ENCODE measurements around the gene LUM. TPM values are rescaled to one million over a fixed set of nuclear protein-coding genes. Genes with fewer than 3 reads are reported as not detected.

LUM gene
- total RNA-seq, 2 donors from 2014 or later = 35.9 to 93.7 TPM

GRCh38 chr12:91077228-91077954 is 33.9 kb downstream of the LUM start:
- no peaks in the 10 kb centered on the region for H3K27me3 ChIP-seq
- intact Hi-C loops (cut with DNase I) = no loop called here
- no peak for DNase-seq
- H3K9me3 ChIP-seq = no peaks in the 10 kb centered on the region
- no peak overlapping the region for H3K27ac ChIP-seq
- H3K4me1 ChIP-seq = peaks cover 9% of the 10 kb centered on the region
- H3K36me3 ChIP-seq (replicated peaks in 1 of 2; ENCODE audit: insufficient read depth in 1 of 2, low read depth in 2 of 2) = no peaks in the 10 kb centered on the region
- no peak overlapping the region for H3K4me3 ChIP-seq
- ATAC-seq = no peak
- TF ChIP-seq POLR2A (IDR thresholded peaks at IDR 0.05) = no peak
- TF ChIP-seq CTCF (IDR thresholded peaks at IDR 0.05) = no peak
- 75 to 84% methylated on average over 5 of the region's 5 CpGs for WGBS, 2 donors

GRCh38 chr12:91074851-91075250 is 36.4 kb downstream of the LUM start:
- Histone ChIP-seq H3K27ac (no peak overlapping the region), H3K36me3 (replicated peaks in 1 of 2; ENCODE audit: insufficient read depth in 1 of 2, low read depth in 2 of 2) (no peaks in the 10 kb centered on the region), H3K27me3 (no peaks in the 10 kb centered on the region), H3K4me3 (no peak overlapping the region), H3K9me3 (no peaks in the 10 kb centered on the region), H3K4me1 (peaks cover 9% of the 10 kb centered on the region)
- no peak for DNase-seq
- TF ChIP-seq POLR2A (IDR thresholded peaks at IDR 0.05) (no peak), CTCF (IDR thresholded peaks at IDR 0.05) (no peak)
- intact Hi-C loops (cut with DNase I) = no loop called here
- WGBS, 2 donors = 43 to 46% methylated on average over 1 of the region's 1 CpG
- ATAC-seq = no peak

GRCh38 chr12:91074154-91074709 is 37.1 kb downstream of the LUM start:
- H3K27ac ChIP-seq = no peak overlapping the region
- ATAC-seq = no peak
- whole genome bisulfite sequencing, 2 donors = 63 to 70% methylated on average over 6 of the region's 6 CpGs

GRCh38 chr12:91073426-91073825 is 37.9 kb downstream of the LUM start:
- Histone ChIP-seq H3K36me3 (replicated peaks in 1 of 2; ENCODE audit: insufficient read depth in 1 of 2, low read depth in 2 of 2) (no peaks in the 10 kb centered on the region), H3K9me3 (no peaks in the 10 kb centered on the region), H3K27me3 (no peaks in the 10 kb centered on the region), H3K27ac (no peak overlapping the region), H3K4me1 (peaks cover 2% of the 10 kb centered on the region), H3K4me3 (no peak overlapping the region)
- ATAC-seq (no peak), DNase-seq (no peak)
- no peak for TF ChIP-seq CTCF (IDR thresholded peaks at IDR 0.05)
- intact Hi-C loops (cut with DNase I) = no loop called here

More at GRCh38 chr12:91074154-91074709, 37.1 kb downstream of the LUM start:
- Histone ChIP-seq H3K4me3 (no peak overlapping the region), H3K27me3 (no peaks in the 10 kb centered on the region), H3K36me3 (replicated peaks in 1 of 2; ENCODE audit: insufficient read depth in 1 of 2, low read depth in 2 of 2) (no peaks in the 10 kb centered on the region), H3K9me3 (no peaks in the 10 kb centered on the region), H3K4me1 (peaks cover 9% of the 10 kb centered on the region)
- no peak for DNase-seq
- intact Hi-C loops (cut with DNase I) = no loop called here
- no peak for TF ChIP-seq POLR2A (IDR thresholded peaks at IDR 0.05)
- no peak for TF ChIP-seq CTCF (IDR thresholded peaks at IDR 0.05)

- no peak for TF ChIP-seq CTCF (IDR thresholded peaks at IDR 0.05)
- TF ChIP-seq POLR2A (IDR thresholded peaks at IDR 0.05) = no peak
- Histone ChIP-seq H3K27me3 (no peaks in the 10 kb centered on the region), H3K27ac (no peak overlapping the region), H3K4me3 (no peak overlapping the region), H3K9me3 (no peaks in the 10 kb centered on the region), H3K36me3 (replicated peaks in 1 of 2; ENCODE audit: insufficient read depth in 1 of 2, low read depth in 2 of 2) (no peaks in the 10 kb centered on the region), H3K4me1 (no peaks in the 10 kb centered on the region)
- 83 to 89% methylated on average over 2 of the region's 2 CpGs for WGBS, 2 donors
- DNase-seq = no peak
- no peak for ATAC-seq
- intact Hi-C loops (cut with DNase I) = no loop called here
These were observed 38.4 kb downstream of the LUM start for GRCh38 chr12:91072931-91073330.

Measured in body of pancreas (tissue), 4 donors.